GM19043 (cell line): ENCODE data around the gene FLAD1.

Experiments
- ATAC-seq: cut with Tn5 transposase; IDR thresholded peaks from one replicate; pipeline ENCODE4 v1.9.1; 2021; ENCODE audit warnings: low read depth; ENCODE audit not compliant: unreplicated experiment

FLAD1 gene

DNA sequence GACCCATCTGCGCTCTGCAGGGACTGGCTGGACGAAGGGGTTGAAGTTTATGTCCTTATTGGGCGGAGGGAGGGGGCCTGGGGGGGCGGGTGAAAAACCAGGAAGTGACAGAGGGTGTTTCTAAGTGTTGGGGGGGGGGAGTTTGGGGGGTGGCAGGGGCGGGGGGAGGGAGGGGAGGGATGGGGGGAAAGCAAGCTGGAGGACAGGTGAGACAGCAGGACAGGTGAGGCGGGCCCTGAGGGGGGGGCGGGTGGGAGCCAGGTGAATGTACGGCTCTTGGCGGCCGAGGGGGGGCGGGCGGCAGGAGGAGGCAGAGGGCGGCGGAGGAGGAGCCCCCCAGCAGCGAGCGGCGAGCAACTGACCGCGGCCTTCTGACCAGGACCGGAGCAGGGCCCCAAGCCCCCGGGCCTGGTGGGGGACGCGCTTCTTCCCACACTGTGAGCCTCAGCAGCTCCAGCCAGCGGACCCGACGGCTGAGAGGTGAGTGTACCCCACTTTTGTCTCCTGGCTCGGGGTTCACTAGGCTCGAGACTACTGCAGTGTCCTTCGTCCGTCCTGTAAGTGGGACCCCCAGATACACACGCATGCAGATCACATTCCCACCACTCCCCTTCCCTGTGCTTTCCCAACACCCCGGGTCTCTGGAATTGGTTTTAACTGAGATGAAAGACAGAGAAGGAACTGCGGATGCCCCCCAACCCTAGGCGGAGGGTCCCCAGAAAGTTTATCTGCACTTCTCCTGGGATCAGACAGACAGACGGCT lies 19.5 kb downstream of the FLAD1 start, which contains the start of gene ZBTB7B:
TSS of gene ZBTB7B (plus strand) at position 339 of the 763 bp plus-strand sequence. CDS start 11,859 bp downstream, outside the sequence.
- ATAC-seq: no peak

- ATAC-seq: no peak
Measured at GRCh38 chr1:155003227-155003765, 20.2 kb downstream of the FLAD1 start.

DNA sequence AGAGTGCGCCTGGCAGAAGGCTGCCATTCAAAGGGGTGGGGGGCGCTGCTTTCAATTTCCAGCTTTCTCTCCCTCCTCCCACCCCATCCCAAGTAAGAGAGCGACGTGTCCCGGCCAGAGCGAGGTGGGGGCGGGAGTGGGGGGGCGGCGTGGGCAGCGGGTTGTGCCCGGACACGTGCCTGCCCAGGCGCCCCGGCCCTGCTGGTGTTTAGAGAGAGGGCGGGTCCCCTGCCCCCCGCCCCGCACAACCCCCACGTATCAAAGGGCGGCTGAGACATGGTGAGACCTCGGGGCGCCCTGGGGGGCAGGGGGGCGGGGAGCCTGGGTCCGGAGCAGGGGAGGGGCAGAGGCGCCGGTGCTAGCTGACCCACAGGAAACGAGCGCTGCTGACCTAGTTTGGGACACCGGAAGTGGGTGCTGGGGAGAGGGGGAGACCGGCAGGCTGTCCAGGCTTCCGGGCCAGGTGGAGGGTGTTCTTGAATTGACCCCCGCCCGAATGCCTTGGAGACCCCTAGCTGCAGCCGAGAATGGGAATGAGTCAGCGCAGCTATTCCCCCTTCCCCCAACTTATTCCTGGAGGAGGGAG lies 20.7 kb downstream of the FLAD1 start:
- ATAC-seq: no peak

- ATAC-seq: no peak
Measured at GRCh38 chr1:155004352-155005075, 21.4 kb downstream of the FLAD1 start.

GRCh38 chr1:155005076-155006011 lies 22.2 kb downstream of the FLAD1 start:
- no peak for ATAC-seq

DNA sequence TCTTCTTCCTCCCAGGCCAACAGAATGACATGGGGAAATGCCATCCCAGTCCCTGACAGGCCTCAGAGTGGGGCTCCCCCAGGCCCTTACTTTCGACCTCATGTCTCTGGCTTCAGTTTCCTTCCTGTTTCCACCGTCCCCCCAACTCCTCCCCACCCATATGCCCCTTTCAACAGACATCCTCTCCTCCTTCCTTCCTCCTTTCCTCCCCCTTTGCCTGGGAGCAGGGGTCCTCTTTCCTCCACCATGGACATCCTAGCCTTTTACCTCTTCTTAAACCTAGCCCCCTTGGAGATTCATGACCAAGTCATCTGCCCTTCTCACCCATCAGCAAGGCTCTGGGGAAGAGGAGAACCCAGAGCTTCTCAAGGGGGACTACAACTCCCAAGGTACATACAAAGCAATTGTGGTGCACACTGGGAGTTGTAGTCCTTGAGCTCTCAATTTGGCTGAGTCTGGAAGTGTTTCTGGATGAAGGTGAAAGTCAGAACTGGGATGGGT lies 23.5 kb downstream of the FLAD1 start:
- ATAC-seq: no peak

GRCh38 chr1:155007251-155007828 lies 24.2 kb downstream of the FLAD1 start:
- ATAC-seq: no peak

- ATAC-seq: no peak
Measured at GRCh38 chr1:155008015-155008941, 25.1 kb downstream of the FLAD1 start.

GRCh38 chr1:155009221-155009711 lies 26.1 kb downstream of the FLAD1 start:
- no peak for ATAC-seq

- ATAC-seq: no peak
Measured at GRCh38 chr1:155009742-155010141, 26.6 kb downstream of the FLAD1 start.

DNA sequence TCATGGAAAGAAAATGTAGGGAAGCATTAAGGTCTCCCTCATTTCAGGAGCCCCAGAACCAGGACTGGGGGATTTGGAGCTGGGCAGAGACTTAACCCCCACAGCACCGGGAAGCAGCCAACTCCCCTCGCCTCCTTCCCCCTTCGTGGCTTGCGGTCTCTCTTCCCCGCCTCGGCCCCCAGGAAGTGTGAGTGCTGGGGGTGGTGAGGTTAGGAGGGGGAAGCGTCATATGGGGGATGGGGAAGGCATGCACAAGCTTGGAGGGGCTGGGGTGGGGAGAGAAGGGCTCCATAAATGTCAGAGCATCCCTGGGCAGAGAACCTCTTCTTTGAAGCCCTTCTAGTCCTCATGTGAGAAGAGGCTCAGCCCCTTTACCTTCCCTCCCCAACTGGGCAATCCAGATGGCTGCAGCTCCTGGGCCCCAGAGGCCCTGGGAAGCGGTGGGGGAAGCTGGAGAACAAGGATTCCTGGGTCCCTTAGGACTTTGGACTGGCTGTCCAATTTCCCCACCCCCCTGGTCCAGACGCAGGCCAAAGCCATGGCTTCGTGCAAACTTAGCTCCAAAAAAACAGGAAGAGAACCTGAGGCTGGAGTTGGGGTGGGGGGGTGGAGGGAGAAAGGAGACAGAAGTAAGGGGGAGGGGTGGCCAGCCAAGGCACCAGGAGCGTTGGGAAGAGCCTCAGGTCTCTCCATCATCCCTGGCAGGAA lies 27.2 kb downstream of the FLAD1 start:
- ATAC-seq: no peak

- no peak for ATAC-seq
Measured at GRCh38 chr1:155011004-155011416, 27.9 kb downstream of the FLAD1 start.

DNA sequence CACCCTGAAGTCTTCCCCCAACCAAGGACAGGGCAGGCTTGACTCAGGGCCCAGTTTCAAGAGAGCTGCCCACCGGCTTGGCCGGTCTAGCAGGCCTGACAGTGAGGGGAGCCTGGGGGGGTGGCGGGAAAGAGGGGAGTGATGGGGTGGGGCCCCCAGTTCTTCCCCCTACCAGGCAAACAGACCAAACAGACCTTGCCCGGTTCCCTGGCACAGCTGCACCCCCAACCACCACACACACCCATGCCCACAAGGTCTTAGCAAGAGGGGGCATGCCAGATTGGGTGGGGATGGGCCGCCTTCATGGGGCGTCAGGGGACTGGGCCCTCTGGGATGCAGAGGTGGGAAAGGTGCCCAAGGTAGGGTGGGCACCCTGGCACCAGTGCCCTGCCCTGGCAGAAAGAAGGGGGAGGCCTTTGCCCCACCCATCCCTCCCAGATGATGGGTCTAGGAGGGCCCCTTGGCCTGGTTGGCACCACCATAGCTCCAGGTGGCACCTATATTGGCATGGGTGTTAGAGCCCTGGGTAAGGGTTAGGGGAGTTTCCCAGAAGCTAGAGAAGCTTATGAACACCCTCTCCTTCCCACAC lies 28.4 kb downstream of the FLAD1 start:
- ATAC-seq: no peak

DNA sequence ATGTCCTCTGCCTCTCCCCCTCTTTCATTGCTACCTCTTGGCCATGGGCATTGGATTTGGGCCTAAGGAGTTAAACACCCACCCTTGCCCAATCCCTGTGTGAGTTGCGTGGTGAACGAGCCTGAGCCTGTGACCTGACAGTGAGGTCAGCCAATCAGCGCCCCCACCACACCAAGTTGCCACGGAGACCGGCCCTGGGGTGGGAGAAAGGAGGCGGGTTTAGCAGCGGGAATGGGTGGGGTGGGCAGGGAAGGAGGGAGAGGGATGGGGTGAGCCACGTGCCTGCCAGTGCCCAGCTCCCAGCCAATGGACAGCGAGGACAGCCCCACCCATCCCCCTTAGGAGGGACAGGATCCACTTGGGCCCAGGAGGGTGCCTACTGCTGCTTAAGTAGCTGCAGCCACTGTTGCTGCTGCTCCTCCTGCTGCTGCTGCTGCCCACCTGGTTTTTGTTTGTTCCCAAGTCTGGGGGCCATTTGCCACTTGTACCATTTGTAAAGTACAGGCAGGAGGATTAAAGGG lies 28.9 kb downstream of the FLAD1 start:
- no peak for ATAC-seq

GRCh38 chr1:155012776-155013602 lies 29.8 kb downstream of the FLAD1 start:
- ATAC-seq: no peak

DNA sequence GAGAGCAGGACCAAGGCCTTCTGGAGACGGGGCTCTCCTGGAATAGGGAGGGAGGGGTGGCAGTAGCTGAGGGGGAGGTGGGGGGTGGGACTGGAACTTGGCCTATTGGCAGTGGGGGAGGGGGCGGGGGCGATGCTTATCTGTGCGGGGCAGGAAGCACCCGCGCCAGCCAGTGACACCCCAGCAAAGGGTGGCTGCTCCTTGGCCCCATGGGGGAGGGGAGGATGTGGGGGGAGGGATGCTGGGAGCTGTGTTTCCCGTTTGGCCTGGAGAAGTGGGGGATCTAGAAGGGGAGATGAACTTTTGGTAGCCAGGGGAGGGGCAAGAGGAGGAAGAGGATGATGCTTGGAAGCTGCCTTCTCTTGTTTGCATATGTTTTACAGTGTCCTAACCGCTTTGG lies 30.5 kb downstream of the FLAD1 start:
- ATAC-seq: no peak
